GOT3 (cell line): ENCODE results near the gene VAV1.

Experiments used
- DNase-seq: peaks from one replicate; lab custom pipeline; 2025; ENCODE audit warnings: mixed read lengths; lab: John Stamatoyannopoulos, UW

Gene VAV1, protein sequence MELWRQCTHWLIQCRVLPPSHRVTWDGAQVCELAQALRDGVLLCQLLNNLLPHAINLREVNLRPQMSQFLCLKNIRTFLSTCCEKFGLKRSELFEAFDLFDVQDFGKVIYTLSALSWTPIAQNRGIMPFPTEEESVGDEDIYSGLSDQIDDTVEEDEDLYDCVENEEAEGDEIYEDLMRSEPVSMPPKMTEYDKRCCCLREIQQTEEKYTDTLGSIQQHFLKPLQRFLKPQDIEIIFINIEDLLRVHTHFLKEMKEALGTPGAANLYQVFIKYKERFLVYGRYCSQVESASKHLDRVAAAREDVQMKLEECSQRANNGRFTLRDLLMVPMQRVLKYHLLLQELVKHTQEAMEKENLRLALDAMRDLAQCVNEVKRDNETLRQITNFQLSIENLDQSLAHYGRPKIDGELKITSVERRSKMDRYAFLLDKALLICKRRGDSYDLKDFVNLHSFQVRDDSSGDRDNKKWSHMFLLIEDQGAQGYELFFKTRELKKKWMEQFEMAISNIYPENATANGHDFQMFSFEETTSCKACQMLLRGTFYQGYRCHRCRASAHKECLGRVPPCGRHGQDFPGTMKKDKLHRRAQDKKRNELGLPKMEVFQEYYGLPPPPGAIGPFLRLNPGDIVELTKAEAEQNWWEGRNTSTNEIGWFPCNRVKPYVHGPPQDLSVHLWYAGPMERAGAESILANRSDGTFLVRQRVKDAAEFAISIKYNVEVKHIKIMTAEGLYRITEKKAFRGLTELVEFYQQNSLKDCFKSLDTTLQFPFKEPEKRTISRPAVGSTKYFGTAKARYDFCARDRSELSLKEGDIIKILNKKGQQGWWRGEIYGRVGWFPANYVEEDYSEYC

DNA sequence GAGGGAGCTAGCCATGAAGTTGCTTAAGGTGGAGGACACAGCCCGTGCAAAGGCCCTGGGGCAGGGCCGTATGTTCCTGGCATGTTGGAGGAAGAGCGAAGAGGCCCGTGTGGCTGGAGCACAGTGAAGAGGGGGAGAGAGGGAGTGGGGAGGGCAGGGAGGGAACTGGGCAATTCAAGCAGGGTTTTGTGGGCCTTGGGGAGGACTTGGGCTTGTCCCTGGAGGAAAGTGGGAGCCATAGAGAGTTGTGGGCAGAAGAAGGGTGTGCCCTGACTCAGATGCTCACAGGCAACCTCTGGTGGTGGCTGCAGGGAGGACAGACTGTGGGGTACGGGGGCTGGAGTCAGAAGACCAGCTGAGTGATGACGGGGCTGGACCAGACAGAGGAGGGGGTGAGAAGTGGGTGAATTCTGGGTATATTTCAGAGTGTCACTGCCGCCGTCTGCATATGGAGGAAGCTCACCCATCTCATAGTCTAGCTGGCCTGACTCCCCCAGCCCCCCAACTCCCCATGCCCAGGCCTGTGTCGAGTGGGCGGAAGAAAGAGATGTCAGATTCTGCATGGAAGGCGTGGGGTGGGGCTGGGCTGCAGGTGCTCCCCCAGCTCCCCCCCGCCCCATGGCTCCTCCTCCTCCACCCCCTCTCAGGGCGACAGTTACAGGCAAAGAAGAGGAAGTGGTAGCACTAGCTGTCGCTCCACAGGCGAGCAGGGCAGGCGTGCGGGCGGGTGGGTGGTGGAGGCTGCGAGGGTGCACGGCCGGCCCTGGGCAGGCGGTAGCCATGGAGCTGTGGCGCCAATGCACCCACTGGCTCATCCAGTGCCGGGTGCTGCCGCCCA, at the start of gene VAV1:
Gene VAV1, plus strand, starts transcription at position 681 of the 838 bp plus-strand sequence. Its CDS starts 100 bp downstream, at position 781.
- no peak for DNase-seq

DNA sequence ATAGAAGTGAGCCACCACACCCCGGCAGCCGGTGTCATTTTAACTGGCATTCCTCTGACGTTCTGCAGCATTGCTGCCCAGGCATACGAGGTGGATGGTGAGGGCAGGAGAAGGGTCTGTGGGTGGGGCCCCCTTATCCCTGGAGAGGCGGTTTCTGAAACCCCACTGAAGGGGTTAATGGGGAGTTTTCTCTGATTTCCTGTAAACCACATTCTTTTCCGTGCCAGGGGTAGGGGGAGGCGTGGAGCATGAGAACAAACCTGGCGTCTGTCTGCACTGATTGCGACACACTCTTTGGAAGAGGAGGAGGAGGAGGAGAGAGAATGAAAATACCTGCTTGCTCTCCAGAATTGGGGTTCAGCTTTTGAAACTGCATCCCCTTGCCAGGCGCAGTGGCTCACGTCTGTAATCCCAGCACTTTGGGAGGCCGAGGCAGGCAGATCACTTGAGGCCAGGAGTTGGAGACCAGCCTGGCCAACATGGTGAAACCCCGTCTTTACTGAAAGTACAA, 49.3 kb upstream of the VAV1 start:
- no peak for DNase-seq

DNA sequence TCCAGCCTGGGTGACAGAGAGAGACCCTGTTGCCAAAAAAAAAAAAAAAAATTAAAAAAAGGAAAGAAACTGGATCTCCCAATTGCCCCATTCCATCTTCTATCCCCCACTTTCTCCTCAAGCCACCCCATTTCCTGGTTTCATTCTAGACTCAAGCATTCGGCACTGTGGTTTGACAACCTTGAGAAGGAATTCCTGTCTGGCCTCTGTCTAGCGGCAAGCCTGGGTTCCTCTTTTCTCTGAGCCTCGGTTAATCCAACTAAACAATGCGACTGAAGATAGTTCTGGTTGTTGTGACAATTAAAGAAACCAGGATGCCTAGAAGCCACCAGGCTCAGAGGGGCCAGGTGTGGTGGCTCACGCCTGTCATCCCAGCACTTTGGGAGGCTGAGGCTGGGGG, 48.8 kb upstream of the VAV1 start:
- no peak for DNase-seq

DNA sequence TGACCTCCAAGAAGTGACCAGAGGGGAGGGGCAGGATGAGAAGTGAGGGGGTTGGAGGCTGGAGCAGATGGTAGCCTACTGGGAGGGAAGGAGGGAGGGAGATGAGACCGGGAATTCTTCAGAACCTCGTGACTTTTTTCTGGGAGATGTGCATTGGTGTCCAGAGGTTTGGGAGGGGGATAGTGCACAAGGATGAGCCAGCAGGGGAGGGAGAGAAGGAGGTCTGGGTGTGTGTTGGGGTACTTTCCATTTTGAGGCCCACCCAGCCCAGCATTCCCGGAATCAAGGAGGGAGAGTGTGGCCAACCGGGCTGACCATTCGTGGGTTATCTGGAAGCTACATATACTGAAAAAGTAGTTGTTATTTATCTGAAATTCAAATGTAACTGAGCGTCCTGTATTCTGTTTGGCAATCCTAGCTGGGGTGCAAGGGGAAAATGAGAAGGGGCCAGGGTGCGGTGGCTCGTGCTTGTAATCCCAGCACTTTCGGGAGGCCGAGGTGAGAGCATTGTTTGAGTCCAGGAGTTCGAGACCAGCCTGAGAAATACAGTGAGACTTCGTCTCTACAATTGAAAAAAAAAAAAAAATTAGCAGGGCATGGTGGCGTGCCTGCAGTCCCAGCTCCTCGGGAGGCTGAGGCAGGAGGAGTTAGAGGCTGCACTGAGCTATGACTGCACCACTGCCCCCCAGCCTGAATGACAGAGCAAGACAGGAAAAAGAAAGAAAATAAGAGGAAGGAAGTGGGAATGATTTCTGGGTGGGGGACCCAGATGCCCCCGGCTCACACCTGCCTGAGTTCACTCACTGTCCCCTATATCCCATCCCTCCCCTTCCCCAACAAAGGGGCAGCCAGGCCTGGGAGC, 47.6 kb upstream of the VAV1 start:
- DNase-seq, result no peak

DNA sequence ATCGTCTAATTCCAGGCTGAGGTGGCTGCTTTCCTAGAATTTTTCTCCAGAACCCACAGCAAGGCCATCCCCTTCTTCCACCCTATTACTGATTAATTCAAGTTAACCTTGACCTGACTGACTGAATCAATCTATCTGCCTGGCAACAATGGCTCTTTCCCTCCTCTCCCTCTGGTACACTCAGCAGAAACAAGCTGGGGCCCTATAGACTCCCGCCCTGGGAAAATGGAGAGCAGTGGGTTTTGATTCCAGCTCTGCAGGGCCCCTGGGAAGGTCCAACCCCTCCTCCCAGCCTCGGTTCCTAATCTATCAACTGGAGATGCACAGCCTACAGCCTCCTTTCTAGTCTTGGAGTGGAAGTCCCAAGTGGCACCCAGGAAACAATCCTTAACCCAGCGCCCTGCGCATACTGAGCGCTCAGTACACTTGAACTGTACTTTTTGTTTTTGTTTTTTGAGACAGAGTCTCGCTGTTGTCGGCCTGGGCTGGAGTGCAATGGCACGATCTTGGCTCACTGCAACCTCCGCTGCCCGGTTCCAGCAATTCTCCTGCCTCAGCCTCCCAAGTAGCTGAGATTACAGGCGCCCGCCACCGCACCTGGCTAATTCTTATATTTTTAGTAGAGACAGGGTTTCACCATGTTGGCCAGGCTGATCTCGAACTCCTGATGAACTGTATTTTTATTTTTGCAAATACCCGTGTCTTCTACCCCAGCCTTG, 46.8 kb upstream of the VAV1 start:
- no peak for DNase-seq

DNA sequence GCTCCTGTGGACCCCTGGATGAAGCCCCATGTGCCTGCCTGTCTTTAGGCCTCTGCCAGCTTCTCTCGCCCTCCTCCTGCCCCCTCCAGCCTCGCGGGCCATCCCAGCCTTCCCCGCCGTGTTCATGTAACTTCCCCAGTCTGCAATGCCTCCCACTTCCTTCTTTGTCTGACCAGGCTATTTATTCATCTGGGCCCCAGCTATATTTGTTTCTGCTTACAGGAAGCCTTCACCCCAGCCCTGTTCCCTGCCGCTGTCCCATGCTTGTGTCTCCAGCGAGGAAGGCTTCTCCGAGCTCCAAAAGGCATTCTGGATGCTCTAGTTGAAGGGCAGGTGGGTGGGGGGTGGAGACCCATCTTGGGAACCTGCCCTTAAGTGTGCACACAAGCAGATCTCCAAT, 44.2 kb upstream of the VAV1 start:
- no peak for DNase-seq

DNA sequence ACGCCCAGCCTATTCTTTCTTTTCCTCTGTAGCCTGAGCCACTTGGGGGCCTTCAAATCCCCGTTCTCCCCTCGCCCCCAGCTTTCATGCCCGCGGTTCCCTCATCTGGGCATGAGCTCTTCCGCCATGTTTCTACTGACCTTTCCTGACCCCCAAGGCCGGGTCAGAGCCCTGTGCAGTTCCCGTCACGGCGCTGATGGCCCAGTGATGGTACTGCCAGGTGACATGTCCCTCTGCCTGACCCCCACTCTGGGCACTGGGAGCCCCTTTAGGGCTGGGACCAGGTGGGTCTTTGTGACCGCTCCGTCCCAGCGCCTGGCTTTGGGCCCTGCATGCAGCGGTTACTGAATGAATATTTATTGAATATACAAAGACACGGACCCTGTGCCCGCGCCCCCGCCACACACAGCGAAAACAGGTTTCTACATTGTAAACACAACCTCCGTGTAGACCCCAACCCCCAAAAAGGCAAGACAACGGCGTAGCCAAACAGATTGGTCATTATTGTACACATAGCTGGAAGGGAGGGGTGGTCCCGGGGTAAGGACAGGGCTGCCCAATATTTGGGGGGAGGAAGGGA, 42.8 kb upstream of the VAV1 start:
- no peak for DNase-seq

DNA sequence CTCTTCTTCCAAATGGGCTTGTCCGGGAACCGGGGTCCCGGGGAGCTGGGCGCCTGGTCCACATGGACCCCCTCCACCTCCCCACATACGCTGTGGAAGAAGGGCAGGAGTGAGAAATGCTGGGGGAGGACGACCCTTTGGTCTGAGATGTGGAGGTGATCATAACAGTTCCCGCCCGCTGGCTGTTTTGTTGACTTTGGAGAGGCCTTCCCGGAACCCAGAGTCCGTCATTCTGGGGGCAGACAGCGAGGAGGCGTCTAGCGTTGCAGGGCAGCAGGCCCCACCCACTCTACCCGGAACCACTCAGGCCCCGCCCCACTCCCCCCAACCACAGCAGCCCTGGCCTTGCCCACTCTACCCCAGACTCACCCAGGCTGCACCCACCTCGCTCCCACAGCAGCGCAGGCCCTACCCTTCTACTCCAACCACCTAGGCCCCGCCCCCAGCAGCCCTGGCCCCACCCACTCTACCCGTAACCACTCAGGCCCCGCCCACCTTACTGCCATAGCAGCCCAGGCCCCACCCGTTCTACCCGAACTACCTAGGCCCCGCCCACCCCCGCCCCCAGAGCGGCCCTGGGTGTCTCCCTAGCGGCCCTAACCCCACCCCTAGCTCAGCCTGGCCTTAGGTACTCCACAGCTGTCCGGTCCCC, 42.2 kb upstream of the VAV1 start:
- DNase-seq, result no peak

DNA sequence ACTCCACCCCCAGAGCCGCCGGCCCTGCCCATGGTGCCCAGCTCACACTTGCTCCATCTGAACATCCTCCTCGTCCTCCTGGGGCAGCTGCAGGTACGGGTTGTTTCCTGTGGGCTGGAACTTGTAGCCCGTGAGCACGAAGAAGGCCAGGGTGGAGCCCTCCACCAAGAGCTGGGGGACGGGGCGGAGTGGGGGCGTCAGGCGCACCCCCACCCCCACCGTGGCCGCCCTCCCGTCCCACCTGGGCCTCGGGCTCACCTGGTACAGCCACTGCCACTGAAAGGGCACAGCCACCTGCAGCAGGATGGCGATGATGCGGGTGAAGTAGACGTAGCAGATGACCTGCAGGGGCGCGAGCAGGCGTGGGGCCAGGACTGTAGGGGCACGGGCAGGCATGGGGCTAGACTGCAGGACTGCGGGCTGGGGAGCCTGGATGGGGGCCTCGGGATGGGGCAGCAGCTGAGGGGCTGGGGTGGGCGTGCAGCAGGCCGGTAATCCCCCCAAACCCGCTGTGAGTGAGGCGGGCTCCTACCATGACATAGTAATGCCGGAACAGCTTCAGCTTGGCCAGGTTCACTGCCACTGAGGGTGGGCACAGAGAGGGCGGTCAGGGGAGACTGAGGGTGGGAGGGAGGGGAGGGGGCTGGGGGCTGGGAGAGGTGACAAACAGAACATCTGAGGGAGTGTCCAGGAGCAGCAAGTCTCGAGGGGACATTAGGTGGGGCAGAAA, 41.4 kb upstream of the VAV1 start:
- DNase-seq, result no peak

DNA sequence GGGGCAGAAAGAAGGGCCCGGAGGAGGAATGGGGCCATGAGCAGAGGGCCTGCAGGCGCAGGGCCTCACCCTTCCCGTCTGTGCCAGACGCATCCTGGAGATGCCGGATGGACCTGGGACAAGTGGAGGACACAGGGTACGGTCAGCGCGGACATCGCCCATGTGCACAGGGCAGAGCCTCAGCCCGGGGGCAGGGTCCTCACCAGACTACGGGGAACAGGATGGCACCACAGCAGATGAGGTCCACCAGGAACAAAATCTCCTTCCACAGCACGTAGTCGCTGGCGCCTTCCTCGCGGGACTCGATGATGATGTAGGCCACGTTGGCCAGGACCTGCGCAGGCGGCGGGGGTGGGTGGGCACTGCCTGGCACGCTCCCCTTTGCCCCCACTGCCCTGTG, 40.7 kb upstream of the VAV1 start:
- DNase-seq, result no peak

DNA sequence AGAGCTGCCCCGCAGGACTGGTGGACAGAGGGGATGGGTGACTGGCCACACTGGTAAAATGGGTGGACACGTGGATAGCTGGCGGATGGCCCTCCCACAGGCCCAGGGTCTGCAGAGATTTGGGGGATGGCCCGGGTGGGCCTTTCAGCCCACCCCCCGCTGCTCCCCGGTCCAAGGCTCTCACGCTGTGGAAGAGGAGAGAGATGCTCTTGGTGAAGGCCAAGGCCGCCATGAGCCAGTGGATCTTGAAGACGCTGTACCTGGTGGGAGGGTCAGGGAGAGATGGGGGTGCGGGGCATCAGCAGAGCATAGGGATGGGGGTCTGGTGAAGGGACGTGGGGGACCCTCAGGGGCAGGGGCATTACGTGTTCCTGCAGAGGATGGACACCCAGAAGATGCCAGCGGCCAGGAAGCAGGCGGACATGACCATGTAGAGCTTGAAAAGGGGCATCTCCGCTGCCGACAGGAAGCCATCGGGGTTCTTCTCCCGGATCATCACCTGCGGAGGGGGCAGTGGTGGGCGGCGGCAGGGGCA, 39.6 kb upstream of the VAV1 start:
- DNase-seq, result no peak

DNA sequence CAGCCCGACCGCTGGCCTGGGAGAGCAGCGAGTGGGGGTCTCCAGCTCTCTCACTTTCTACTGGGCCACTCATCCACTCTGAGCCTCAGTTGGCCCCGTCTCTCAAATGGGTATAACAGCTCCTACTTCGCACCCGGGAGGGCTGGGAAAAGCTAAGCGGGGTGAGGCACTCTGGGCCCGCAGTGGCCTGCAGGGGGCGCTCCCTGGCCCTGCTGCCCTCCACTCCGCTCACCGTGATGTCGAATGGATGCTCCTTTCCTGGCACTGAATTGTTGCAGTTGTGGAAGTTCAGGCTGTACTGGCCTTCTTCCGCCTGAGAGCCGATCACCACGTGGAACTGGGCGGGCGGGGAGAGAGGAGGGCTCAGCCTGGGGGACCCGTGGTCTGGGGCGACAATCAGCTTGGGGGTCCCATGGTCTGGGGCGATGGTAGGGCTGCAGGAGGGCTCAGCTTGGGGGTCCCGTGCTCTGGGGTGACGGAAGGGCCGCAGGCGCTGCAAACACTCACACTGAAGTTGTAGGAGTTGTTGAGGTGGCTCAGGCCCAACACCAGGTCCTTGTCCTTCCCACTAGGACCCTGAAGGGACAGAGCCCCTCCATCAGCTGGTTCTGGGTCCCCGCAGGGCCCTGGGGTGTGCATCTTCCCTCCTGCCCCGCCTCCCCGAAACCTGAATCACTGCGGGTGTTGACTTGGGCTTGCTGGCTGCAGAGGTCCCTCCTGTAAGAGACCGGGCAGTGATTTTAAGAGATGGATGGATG, 39.0 kb upstream of the VAV1 start:
- no peak for DNase-seq

DNA sequence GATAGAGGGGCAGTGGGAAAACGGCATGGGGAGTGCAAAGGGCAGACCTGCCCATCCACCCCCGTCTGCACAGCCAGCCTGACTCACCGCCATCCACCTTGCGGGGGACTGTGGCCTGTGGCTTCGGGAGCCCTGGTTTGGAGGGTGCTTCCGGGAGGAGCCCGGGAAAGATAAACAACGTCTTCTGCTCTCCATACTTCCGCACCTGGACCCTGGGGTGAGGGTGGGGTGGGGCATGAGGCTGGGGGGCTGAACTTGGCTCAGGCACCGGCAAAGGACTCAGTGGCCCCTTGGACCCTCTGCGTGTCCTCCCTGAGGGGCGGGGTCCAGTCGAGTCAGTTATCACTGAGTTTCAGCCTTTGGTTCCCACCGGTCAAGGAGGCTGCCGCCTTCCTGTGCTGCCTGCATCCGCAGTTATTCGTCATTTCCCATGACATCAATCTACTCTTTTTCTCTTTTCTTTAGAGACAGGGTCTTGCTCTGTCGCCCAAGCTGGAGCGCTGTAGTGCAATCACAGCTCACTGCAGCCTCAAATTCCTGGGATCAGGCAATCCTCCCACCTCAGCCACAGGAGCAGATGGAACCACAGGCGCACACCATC, 38.3 kb upstream of the VAV1 start:
- DNase-seq, result no peak

DNA sequence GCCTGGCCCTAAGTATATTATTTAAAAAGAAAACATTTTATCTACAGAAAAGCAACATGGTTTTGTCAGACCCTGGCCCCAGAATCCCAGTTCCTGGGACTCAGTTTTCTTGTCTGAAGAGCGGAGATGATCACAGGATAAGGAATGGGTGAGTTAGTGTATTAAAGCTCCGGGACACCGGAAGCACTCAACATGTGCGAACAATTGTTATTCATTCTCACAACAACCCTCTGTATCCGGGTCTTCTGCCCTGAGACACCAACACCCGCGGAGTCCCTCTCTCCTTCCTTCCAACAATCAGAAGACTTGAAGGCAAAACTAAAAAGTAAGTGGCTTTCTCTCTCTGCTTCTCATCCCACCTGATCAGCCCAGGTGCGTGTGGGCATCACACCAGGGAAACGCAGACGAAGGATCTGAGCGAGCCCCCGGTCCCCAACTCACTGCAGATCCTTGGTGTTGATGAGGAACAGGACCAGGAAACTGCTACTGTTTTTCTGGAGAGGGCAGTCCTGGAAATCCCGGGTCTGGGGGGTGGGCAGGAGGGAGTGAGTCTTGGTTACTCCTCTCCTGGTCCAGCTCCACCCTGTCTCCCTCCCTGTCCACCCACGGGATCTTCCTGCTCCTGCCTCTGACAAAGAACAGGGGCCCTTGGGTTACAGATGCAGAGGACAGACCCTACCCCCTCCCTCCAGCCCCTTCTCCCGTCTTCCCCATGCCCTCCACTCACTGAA, 37.2 kb upstream of the VAV1 start:
- DNase-seq, result no peak

DNA sequence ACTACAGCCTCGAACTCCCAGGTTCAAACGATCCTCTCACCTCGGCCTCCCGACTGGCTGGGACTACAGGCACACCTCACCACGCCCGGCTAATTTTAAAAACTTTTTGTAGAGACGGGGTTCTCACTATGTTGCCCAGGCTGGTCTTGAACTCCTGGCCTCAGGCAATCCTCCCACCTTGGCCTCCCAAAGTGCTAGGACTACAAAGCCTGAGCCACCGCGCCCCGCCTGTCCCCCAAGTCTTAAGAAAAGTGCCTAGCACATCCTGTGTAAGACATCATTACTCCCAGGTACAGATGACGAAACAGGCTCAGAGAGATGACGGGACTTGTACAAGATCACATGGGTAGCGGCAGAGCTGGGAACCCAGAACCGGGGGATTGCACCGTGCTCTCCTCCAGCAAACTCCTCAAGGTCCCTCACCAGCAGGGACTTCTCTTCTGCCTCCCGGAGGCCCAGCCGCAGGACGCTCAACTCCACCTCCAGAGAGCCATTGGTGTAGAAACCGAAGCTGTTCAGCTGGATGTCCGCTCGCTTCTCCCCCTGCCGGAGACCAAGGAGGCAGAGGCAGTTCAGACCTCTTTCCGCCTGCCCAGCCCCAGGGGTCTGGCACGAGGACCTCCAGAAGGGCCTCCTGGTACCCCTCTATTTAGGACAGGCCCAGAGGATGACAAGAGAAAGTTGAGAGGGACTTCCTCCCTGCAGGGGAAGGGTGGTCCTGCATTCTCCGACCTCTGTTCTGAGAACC, 36.2 kb upstream of the VAV1 start:
- DNase-seq, result peak; percentile 58

DNA sequence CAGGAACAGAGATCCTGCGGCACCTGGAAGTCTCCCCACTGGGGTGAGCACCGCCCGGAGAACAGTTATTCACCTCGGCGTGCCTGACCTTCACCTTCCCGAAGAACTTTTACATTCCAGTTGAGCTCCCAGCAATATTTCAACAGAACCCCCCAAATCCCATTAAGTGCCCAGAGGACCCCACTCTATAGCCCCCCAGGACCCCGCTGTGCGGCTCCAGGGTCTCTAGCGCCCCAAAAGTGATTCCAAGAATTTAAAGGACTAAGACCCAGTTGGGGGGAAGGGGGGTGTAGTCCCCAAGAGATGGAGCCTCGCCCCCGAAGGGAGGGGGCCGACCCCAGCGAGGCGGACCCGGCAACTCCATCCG, 35.6 kb upstream of the VAV1 start:
- no peak for DNase-seq
